Stimulated activated naive CD4-positive, alpha-beta T cell treated with Interleukin-2 at 50 U/mL for 16 hours (primary cell): ENCODE measurements around the gene ZFYVE21.

ENCODE experiments used
- DNase-seq: peaks from one replicate; lab custom pipeline; 2025; lab: John Stamatoyannopoulos, UW

The ZFYVE21 gene

GRCh38 chr14:103725001-103725682 is 9.5 kb downstream of the ZFYVE21 start:
- no peak for DNase-seq

- DNase-seq = no peak
These were observed 10.3 kb downstream of the ZFYVE21 start for GRCh38 chr14:103725739-103726395.

- DNase-seq = no peak
These were observed 10.9 kb downstream of the ZFYVE21 start for GRCh38 chr14:103726474-103726873.

- DNase-seq = no peak
These were observed 11.8 kb downstream of the ZFYVE21 start for GRCh38 chr14:103727313-103727980.

- DNase-seq = no peak
These were observed 12.5 kb downstream of the ZFYVE21 start for GRCh38 chr14:103728141-103728540.

GRCh38 chr14:103728721-103729120 is 13.1 kb downstream of the ZFYVE21 start:
- DNase-seq = no peak

GRCh38 chr14:103729496-103730448 is 14.2 kb downstream of the ZFYVE21 start:
- no peak for DNase-seq

- DNase-seq = no peak
These were observed 15.0 kb downstream of the ZFYVE21 start for GRCh38 chr14:103730490-103731035.

GRCh38 chr14:103731481-103731880 is 15.9 kb downstream of the ZFYVE21 start:
- DNase-seq = no peak

GRCh38 chr14:103731916-103732867 is 16.6 kb downstream of the ZFYVE21 start:
- DNase-seq = no peak

GRCh38 chr14:103732868-103733620 is 17.4 kb downstream of the ZFYVE21 start:
- no peak for DNase-seq

GRCh38 chr14:103733651-103734050 is 18.0 kb downstream of the ZFYVE21 start:
- DNase-seq = no peak

- no peak for DNase-seq
These were observed 18.7 kb downstream of the ZFYVE21 start for GRCh38 chr14:103734081-103734888.

GRCh38 chr14:103735022-103735421 is 19.4 kb downstream of the ZFYVE21 start:
- no peak for DNase-seq

GRCh38 chr14:103735439-103735814 is 19.8 kb downstream of the ZFYVE21 start:
- DNase-seq = no peak

GRCh38 chr14:103735815-103736545 is 20.4 kb downstream of the ZFYVE21 start:
- no peak for DNase-seq

- DNase-seq = no peak
These were observed 21.2 kb downstream of the ZFYVE21 start for GRCh38 chr14:103736546-103737431.
